CD4-positive, alpha-beta T cell treated with Interleukin-1 beta for 1 hour (primary cell): ENCODE results near the gene SFMBT2.
A peak's percentile ranks its signal among the peaks of the same experiment; 100 is the strongest.
"Not testable (repeated sequence)": the region's sequence is repeated elsewhere in the genome, so short reads cannot be mapped to it uniquely, and the experiment has no call there.

Experiments
- DNase-seq, 2 donors: peaks; one replicate each; pipeline ENCODE4 v3.0.0-alpha.2; 2020 to 2022

SFMBT2 gene

GRCh38 chr10:7400068-7400715 lies 10.6 kb downstream of the SFMBT2 start:
- no peak for DNase-seq

GRCh38 chr10:7399533-7399932 lies 11.3 kb downstream of the SFMBT2 start:
- DNase-seq = no peak

GRCh38 chr10:7397049-7398035 lies 13.5 kb downstream of the SFMBT2 start:
- no peak for DNase-seq

- DNase-seq = not testable (repeated sequence)
Observed at GRCh38 chr10:7392301-7392700, 18.5 kb downstream of the SFMBT2 start.

- DNase-seq = no peak
Observed at GRCh38 chr10:7391748-7392147, 19.1 kb downstream of the SFMBT2 start.

- DNase-seq = not testable (repeated sequence)
Observed at GRCh38 chr10:7390689-7391110, 20.1 kb downstream of the SFMBT2 start.

GRCh38 chr10:7389844-7390243 lies 21.0 kb downstream of the SFMBT2 start:
- DNase-seq = no peak

GRCh38 chr10:7389346-7389745 lies 21.5 kb downstream of the SFMBT2 start:
- DNase-seq = no peak

- peak in 1 of 2 donors; percentile 22 for DNase-seq
Observed at GRCh38 chr10:7388602-7389001, 22.2 kb downstream of the SFMBT2 start.

- not testable (repeated sequence) for DNase-seq
Observed at GRCh38 chr10:7388149-7388548, 22.7 kb downstream of the SFMBT2 start.

GRCh38 chr10:7385114-7385513 lies 25.7 kb downstream of the SFMBT2 start:
- no peak for DNase-seq

- no peak for DNase-seq
Observed at GRCh38 chr10:7383442-7383841, 27.4 kb downstream of the SFMBT2 start.

- no peak for DNase-seq
Observed at GRCh38 chr10:7380704-7381241, 30.1 kb downstream of the SFMBT2 start.

- DNase-seq = peak; percentile 3 to 7
Observed at GRCh38 chr10:7378602-7379403, 32.0 kb downstream of the SFMBT2 start.

GRCh38 chr10:7377614-7378248 lies 33.1 kb downstream of the SFMBT2 start:
- DNase-seq = no peak

- DNase-seq = no peak
Observed at GRCh38 chr10:7374795-7375194, 36.0 kb downstream of the SFMBT2 start.

GRCh38 chr10:7373039-7373438 lies 37.8 kb downstream of the SFMBT2 start:
- DNase-seq = no peak

GRCh38 chr10:7372504-7372903 lies 38.3 kb downstream of the SFMBT2 start:
- no peak for DNase-seq

GRCh38 chr10:7370511-7370910 lies 40.3 kb downstream of the SFMBT2 start:
- no peak for DNase-seq

GRCh38 chr10:7365027-7365745 lies 45.6 kb downstream of the SFMBT2 start:
- no peak for DNase-seq

GRCh38 chr10:7364474-7364873 lies 46.4 kb downstream of the SFMBT2 start:
- no peak for DNase-seq

GRCh38 chr10:7363700-7364099 lies 47.1 kb downstream of the SFMBT2 start:
- no peak for DNase-seq
